Fibroblast of villous mesenchyme (primary cell): Measurements from ENCODE around the gene TNS3. TPM values are rescaled to one million over a fixed set of nuclear protein-coding genes. Genes with fewer than 3 reads are reported as not detected.

ENCODE experiments used
- DNase-seq: peaks from one replicate; pipeline ENCODE4 v3.0.0-alpha.2; 2010; ENCODE audit warnings: low read depth
- H3K4me3 ChIP-seq: 2 replicates; pipeline ENCODE4 v1.5.1; 2011; ENCODE audit warnings: low read depth, mild to moderate bottlenecking, low read length
- CTCF ChIP-seq: IDR thresholded peaks from 2 replicates; pipeline ENCODE4 v1.5.1; 2012; ENCODE audit warnings: low read depth, mild to moderate bottlenecking, low read length; ENCODE audit not compliant: insufficient read depth
- total RNA-seq: library from RNA; depleted of rRNA; stranded (reverse); fragments of >200 nt; gene quantifications from 2 replicates; pipeline ENCODE4 v1.2.3, GENCODE V29; 2012

Gene TNS3
- total RNA-seq, 1 donor: 202 TPM

GRCh38 chr7:47416492-47417480 is 165.1 kb downstream of the TNS3 start:
- no peak for DNase-seq
- TF ChIP-seq CTCF: no peak
- H3K4me3 ChIP-seq: no peak overlapping the region

GRCh38 chr7:47415318-47416212 is 166.3 kb downstream of the TNS3 start:
- DNase-seq: no peak
- no peak overlapping the region for H3K4me3 ChIP-seq
- TF ChIP-seq CTCF: no peak

- TF ChIP-seq CTCF: no peak
- no peak overlapping the region for H3K4me3 ChIP-seq
- no peak for DNase-seq
These were observed 167.3 kb downstream of the TNS3 start for GRCh38 chr7:47414342-47415317.

- no peak for DNase-seq
- H3K4me3 ChIP-seq: no peak overlapping the region
- no peak for TF ChIP-seq CTCF
These were observed 168.2 kb downstream of the TNS3 start for GRCh38 chr7:47413526-47414341.

- no peak for DNase-seq
- H3K4me3 ChIP-seq: no peak overlapping the region
- no peak for TF ChIP-seq CTCF
These were observed 170.0 kb downstream of the TNS3 start for GRCh38 chr7:47411901-47412300.
